MCF 10A (cell line): ENCODE data around the gene PMEPA1. TPM values are rescaled to one million over a fixed set of nuclear protein-coding genes. Genes with fewer than 3 reads are reported as not detected.

Experiments
- BruUV-seq: library from RNA; stranded (reverse); fragments of 400-500 nt; replicated peaks from 2 replicates; lab custom pipeline; 2021; lab: Mats Ljungman, UMichigan
- CTCF ChIA-PET: fragments of 300-600 bp; sonication (Branson Sonifier 250); formaldehyde crosslinking; extraction: SDS; loops from one replicate; lab custom pipeline; 2021; ENCODE audit warnings: antibody characterized with exemption, inconsistent platforms; lab: Yijun Ruan, JAX
- POLR2A ChIA-PET: fragments of 300-600, 350-650 bp; sonication (Branson Sonifier 250); formaldehyde crosslinking; extraction: SDS; loops from one replicate; lab custom pipeline; 2020; ENCODE audit warnings: antibody characterized with exemption, inconsistent platforms; lab: Yijun Ruan, JAX
- DNase-seq: peaks from one replicate; pipeline ENCODE4 v3.0.0-alpha.2; 2018; ENCODE audit not compliant: unreplicated experiment
- H3K27ac Mint-ChIP-seq: one replicate; pipeline ENCODE4 v1.8.0; 2022; ENCODE audit warnings: mild to moderate bottlenecking, low read depth, mixed read lengths; ENCODE audit not compliant: unreplicated experiment
- H3K27me3 Mint-ChIP-seq: one replicate; pipeline ENCODE4 v1.8.0; 2022; ENCODE audit warnings: mixed read lengths; ENCODE audit not compliant: insufficient read depth, unreplicated experiment
- H3K36me3 Mint-ChIP-seq: one replicate; pipeline ENCODE4 v1.8.0; 2022; ENCODE audit warnings: mild to moderate bottlenecking, moderate library complexity, mixed read lengths; ENCODE audit not compliant: insufficient read depth, unreplicated experiment
- H3K4me1 Mint-ChIP-seq: one replicate; pipeline ENCODE4 v1.8.0; 2022; ENCODE audit warnings: mixed read lengths; ENCODE audit not compliant: insufficient read depth, unreplicated experiment
- H3K4me3 Mint-ChIP-seq: one replicate; pipeline ENCODE4 v1.8.0; 2022; ENCODE audit warnings: mild to moderate bottlenecking, moderate library complexity, mixed read lengths; ENCODE audit not compliant: unreplicated experiment
- H3K9me3 Mint-ChIP-seq: one replicate; pipeline ENCODE4 v1.8.0; 2022; ENCODE audit warnings: mixed read lengths; ENCODE audit not compliant: unreplicated experiment
- CTCF ChIP-seq: fragments of 200-600 bp; IDR thresholded peaks from one replicate; pipeline ENCODE4 v1.8.0; 2022; ENCODE audit warnings: antibody characterized with exemption, mild to moderate bottlenecking; ENCODE audit not compliant: unreplicated experiment
- intact Hi-C: fragments of 100-400 bp; cut with micrococcal nuclease; formaldehyde crosslinking; loops from 2 replicates; pipeline ENCODE4 v1.14.1; 2022
- total RNA-seq: library from RNA; stranded (reverse); gene quantifications from 2 replicates; pipeline ENCODE4 v1.2.3, GENCODE V29; 2022

Gene PMEPA1
- total RNA-seq, 1 experiment from 2014 or later: 68.5 TPM

- no peaks in the 10 kb centered on the region for H3K36me3 Mint-ChIP-seq
- H3K4me3 Mint-ChIP-seq: no peak overlapping the region
- H3K27ac Mint-ChIP-seq: no peak overlapping the region
- no peaks in the 10 kb centered on the region for H3K4me1 Mint-ChIP-seq
- TF ChIP-seq CTCF: no peak
- BruUV-seq: no TSS peak
- ChIA-PET POLR2A (interaction anchor here (1.2 kb wide), 1 partner anchor 80 kb away, joined by 3 read pairs; no protein-coding TSS in a partner anchor), CTCF (interaction anchor here (0.7 to 11.8 kb wide), 13 partner anchors 10 to 608 kb away, joined by 3 to 435 read pairs (median 5); partner anchors contain the start of gene ZBP1)
- DNase-seq: no peak
- H3K9me3 Mint-ChIP-seq: no peaks in the 10 kb centered on the region
- intact Hi-C loops: no loop called here
- peaks cover 23% of the 10 kb centered on the region for H3K27me3 Mint-ChIP-seq
Observed at GRCh38 chr20:57601737-57602136, 108.1 kb downstream of the PMEPA1 start.

- intact Hi-C loops: no loop called here
- no peaks in the 10 kb centered on the region for H3K36me3 Mint-ChIP-seq
- CTCF ChIA-PET: interaction anchor here (0.6 to 11.8 kb wide), 13 partner anchors 10 to 609 kb away, joined by 3 to 435 read pairs (median 5); partner anchors contain the start of gene ZBP1
- no peaks in the 10 kb centered on the region for H3K4me1 Mint-ChIP-seq
- no peak overlapping the region for H3K4me3 Mint-ChIP-seq
- H3K27ac Mint-ChIP-seq: no peak overlapping the region
- BruUV-seq: no TSS peak
- no peak for TF ChIP-seq CTCF
- POLR2A ChIA-PET: no interaction called here
- no peaks in the 10 kb centered on the region for H3K9me3 Mint-ChIP-seq
- H3K27me3 Mint-ChIP-seq: peaks cover 17% of the 10 kb centered on the region
- no peak for DNase-seq
Observed at GRCh38 chr20:57601211-57601570, 108.6 kb downstream of the PMEPA1 start.

GRCh38 chr20:57600320-57601210, 109.2 kb downstream of the PMEPA1 start:
- H3K4me1 Mint-ChIP-seq: no peaks in the 10 kb centered on the region
- no peak for DNase-seq
- H3K27me3 Mint-ChIP-seq: peaks cover 11% of the 10 kb centered on the region
- no peaks in the 10 kb centered on the region for H3K36me3 Mint-ChIP-seq
- no TSS peak for BruUV-seq
- ChIA-PET POLR2A (interaction anchor here (0.5 kb wide), 1 partner anchor 45 kb away, joined by 4 read pairs; no protein-coding TSS in a partner anchor), CTCF (interaction anchor here (0.6 to 11.8 kb wide), 12 partner anchors 9 to 610 kb away, joined by 3 to 435 read pairs (median 4); no protein-coding TSS in a partner anchor)
- intact Hi-C loops: no loop called here
- H3K27ac Mint-ChIP-seq: no peak overlapping the region
- no peak overlapping the region for H3K4me3 Mint-ChIP-seq
- no peak for TF ChIP-seq CTCF
- no peaks in the 10 kb centered on the region for H3K9me3 Mint-ChIP-seq

- Mint-ChIP-seq H3K4me1 (peaks cover 2% of the 10 kb centered on the region), H3K27me3 (peaks cover 6% of the 10 kb centered on the region), H3K4me3 (no peak overlapping the region), H3K36me3 (no peaks in the 10 kb centered on the region), H3K27ac (no peak overlapping the region), H3K9me3 (no peaks in the 10 kb centered on the region)
- POLR2A ChIA-PET: no interaction called here
- intact Hi-C loops: no loop called here
- CTCF ChIA-PET: interaction anchor here (0.6 to 11.8 kb wide), 15 partner anchors 8 to 1858 kb away, joined by 3 to 435 read pairs (median 7); no protein-coding TSS in a partner anchor
- TF ChIP-seq CTCF: no peak
- no peak for DNase-seq
- BruUV-seq: no TSS peak
Observed at GRCh38 chr20:57598491-57598890, 111.3 kb downstream of the PMEPA1 start.
